H9 (cell line): ENCODE data around the gene MAD1L1. TPM values are rescaled to one million over a fixed set of nuclear protein-coding genes. Genes with fewer than 3 reads are reported as not detected.

Source experiments
- DNase-seq: peaks from one replicate; pipeline ENCODE4 v3.0.0-alpha.2; 2017
- H2AFZ ChIP-seq: one replicate; pipeline ENCODE4 v1.6.1; 2013; ENCODE audit warnings: mild to moderate bottlenecking, low read length, control low read depth, moderate library complexity
- H2AK5ac ChIP-seq: 2 replicates; pipeline ENCODE4 v1.6.1; 2013; ENCODE audit warnings: low read length, control low read depth, mixed read lengths; ENCODE audit not compliant: insufficient read length
- H2BK120ac ChIP-seq: one replicate; pipeline ENCODE4 v1.6.1; 2013; ENCODE audit warnings: low read depth, mild to moderate bottlenecking, low read length, control low read depth, inconsistent platforms; ENCODE audit not compliant: poor library complexity, severe bottlenecking
- H2BK12ac ChIP-seq: 2 replicates; pipeline ENCODE4 v1.6.1; 2013; ENCODE audit warnings: low read length, control low read depth, mixed read lengths, low read depth; ENCODE audit not compliant: insufficient read length
- H2BK15ac ChIP-seq: 2 replicates; pipeline ENCODE4 v1.6.1; 2013; ENCODE audit warnings: low read depth, low read length, control low read depth
- H2BK20ac ChIP-seq: one replicate; pipeline ENCODE4 v1.6.1; 2013; ENCODE audit warnings: low read depth, mild to moderate bottlenecking, low read length, control low read depth, inconsistent platforms; ENCODE audit not compliant: poor library complexity, severe bottlenecking
- H2BK5ac ChIP-seq: 2 replicates; pipeline ENCODE4 v1.6.1; 2013; ENCODE audit warnings: low read length, control low read depth, mixed read lengths; ENCODE audit not compliant: insufficient read length
- H3K14ac ChIP-seq: 2 replicates; pipeline ENCODE4 v1.6.1; 2013; ENCODE audit warnings: low read length, control low read depth; ENCODE audit not compliant: insufficient read depth
- H3K18ac ChIP-seq: 2 replicates; pipeline ENCODE4 v1.6.1; 2013; ENCODE audit warnings: low read depth, mild to moderate bottlenecking, mixed read lengths, low read length, control low read depth; ENCODE audit not compliant: insufficient read length
- H3K23ac ChIP-seq: 2 replicates; pipeline ENCODE4 v1.6.1; 2013; ENCODE audit warnings: low read length, control low read depth, mixed read lengths, low read depth; ENCODE audit not compliant: insufficient read length
- H3K23me2 ChIP-seq: 2 replicates; pipeline ENCODE4 v1.6.1; 2013; ENCODE audit warnings: low read depth, mild to moderate bottlenecking, mixed read lengths, low read length, control low read depth; ENCODE audit not compliant: insufficient read length, poor library complexity, severe bottlenecking
- H3K27ac ChIP-seq: 2 replicates; pipeline ENCODE4 v1.5.1; 2013; ENCODE audit warnings: low read length, control low read depth, mixed read lengths, low read depth; ENCODE audit not compliant: insufficient read length
- H3K27me3 ChIP-seq: 2 replicates; pipeline ENCODE4 v1.6.1; 2013; ENCODE audit warnings: low read length, control low read depth, inconsistent platforms; ENCODE audit not compliant: insufficient read depth
- H3K4ac ChIP-seq: 2 replicates; pipeline ENCODE4 v1.6.1; 2013; ENCODE audit warnings: low read depth, mild to moderate bottlenecking, control low read depth, inconsistent platforms, low read length, moderate library complexity
- H3K4me1 ChIP-seq: 2 replicates; pipeline ENCODE4 v1.6.1; 2013; ENCODE audit warnings: low read length, control low read depth, inconsistent platforms; ENCODE audit not compliant: insufficient read depth
- H3K4me2 ChIP-seq: 2 replicates; pipeline ENCODE4 v1.6.1; 2013; ENCODE audit warnings: low read length, control low read depth, mixed read lengths; ENCODE audit not compliant: insufficient read length, insufficient read depth
- H3K56ac ChIP-seq: 2 replicates; pipeline ENCODE4 v1.6.1; 2013; ENCODE audit warnings: low read depth, mild to moderate bottlenecking, mixed read lengths, low read length, control low read depth; ENCODE audit not compliant: insufficient read length
- H3K79me1 ChIP-seq: 2 replicates; pipeline ENCODE4 v1.6.1; 2013; ENCODE audit warnings: low read depth, mild to moderate bottlenecking, moderate library complexity, low read length, control low read depth, inconsistent platforms; ENCODE audit not compliant: insufficient read depth, poor library complexity, severe bottlenecking
- H3K79me2 ChIP-seq: 2 replicates; pipeline ENCODE4 v1.6.1; 2013; ENCODE audit warnings: low read length, control low read depth, inconsistent platforms; ENCODE audit not compliant: insufficient read depth
- H3K9ac ChIP-seq: 2 replicates; pipeline ENCODE4 v1.6.1; 2013; ENCODE audit warnings: low read length, control low read depth, mixed read lengths; ENCODE audit not compliant: insufficient read length; ENCODE audit errors: extremely low read depth
- H3K9me3 ChIP-seq: one replicate; pipeline ENCODE4 v1.6.1; 2013; ENCODE audit warnings: low read depth, low read length, inconsistent platforms; ENCODE audit not compliant: control insufficient read depth
- H3T11ph ChIP-seq: one replicate; pipeline ENCODE4 v1.6.1; 2013; ENCODE audit warnings: mild to moderate bottlenecking, low read length, control low read depth, inconsistent platforms
- H4K20me1 ChIP-seq: one replicate; pipeline ENCODE4 v1.6.1; 2013; ENCODE audit not compliant: control insufficient read depth, insufficient read length, insufficient read depth
- H4K5ac ChIP-seq: 2 replicates; pipeline ENCODE4 v1.6.1; 2013; ENCODE audit warnings: low read depth, mild to moderate bottlenecking, mixed read lengths, low read length, control low read depth; ENCODE audit not compliant: insufficient read length
- H4K8ac ChIP-seq: replicated peaks from 2 replicates; pipeline ENCODE4 v1.6.1; 2013; ENCODE audit warnings: low read length, control low read depth, mixed read lengths, low read depth; ENCODE audit not compliant: insufficient read length
- H4K91ac ChIP-seq: 2 replicates; pipeline ENCODE4 v1.6.1; 2013; ENCODE audit warnings: low read depth, mild to moderate bottlenecking, moderate library complexity, mixed read lengths, low read length, control low read depth; ENCODE audit not compliant: insufficient read length
- H3K27ac Mint-ChIP-seq, 3 experiments: 2 replicates in 2 of 3; 3 replicates in 1 of 3; pipeline ENCODE4 v1.8.0; 2020 to 2021; ENCODE audit warnings: mixed read lengths in 3 of 3, mild to moderate bottlenecking in 1 of 3, moderate library complexity in 1 of 3
- H3K27me3 Mint-ChIP-seq: 2 replicates; pipeline ENCODE4 v1.8.0; 2021; ENCODE audit warnings: low read depth, mild to moderate bottlenecking, moderate library complexity, mixed read lengths
- H3K36me3 Mint-ChIP-seq, 3 experiments: 2 replicates in 2 of 3; 3 replicates in 1 of 3; pipeline ENCODE4 v1.8.0; 2020 to 2021; ENCODE audit warnings: low read depth in 3 of 3, mixed read lengths in 3 of 3; ENCODE audit not compliant: insufficient read depth in 1 of 3
- H3K4me1 Mint-ChIP-seq, 2 experiments: 2 replicates each; pipeline ENCODE4 v1.8.0; 2020; ENCODE audit warnings: mixed read lengths in 2 of 2
- H3K4me3 Mint-ChIP-seq, 2 experiments: 2 replicates in 1 of 2; 3 replicates in 1 of 2; pipeline ENCODE4 v1.8.0; 2020 to 2021; ENCODE audit warnings: mild to moderate bottlenecking in 2 of 2, mixed read lengths in 2 of 2, moderate library complexity in 1 of 2
- H3K9me3 Mint-ChIP-seq, 2 experiments: 2 replicates in 1 of 2; 3 replicates in 1 of 2; pipeline ENCODE4 v1.8.0; 2020; ENCODE audit warnings: mild to moderate bottlenecking in 2 of 2, mixed read lengths in 2 of 2, moderate library complexity in 1 of 2
- CTCF ChIP-seq: fragments of 200-600 bp; sonication (generic); conservative IDR thresholded peaks from 3 replicates; pipeline ENCODE4 v1.8.0; 2021; ENCODE audit warnings: antibody characterized with exemption, mild to moderate bottlenecking
- WGBS: extraction: QIAGEN DNeasy Blood & Tissue Kit; methylation state at CpG from one replicate; pipeline ENCODE4 v1.1.7; 2013; ENCODE audit warnings: missing lambda C conversion rate, low lambda C conversion rate, mixed read lengths; ENCODE audit not compliant: insufficient read length; ENCODE audit errors: extremely low coverage; 5-methylcytosine and 5-hydroxymethylcytosine counted together
- total RNA-seq: library from RNA; stranded (reverse); gene quantifications from 2 replicates; pipeline ENCODE4 v1.2.1, GENCODE V29; 2021

MAD1L1 gene
- total RNA-seq, 1 experiment from 2014 or later, result 39.0 TPM

DNA sequence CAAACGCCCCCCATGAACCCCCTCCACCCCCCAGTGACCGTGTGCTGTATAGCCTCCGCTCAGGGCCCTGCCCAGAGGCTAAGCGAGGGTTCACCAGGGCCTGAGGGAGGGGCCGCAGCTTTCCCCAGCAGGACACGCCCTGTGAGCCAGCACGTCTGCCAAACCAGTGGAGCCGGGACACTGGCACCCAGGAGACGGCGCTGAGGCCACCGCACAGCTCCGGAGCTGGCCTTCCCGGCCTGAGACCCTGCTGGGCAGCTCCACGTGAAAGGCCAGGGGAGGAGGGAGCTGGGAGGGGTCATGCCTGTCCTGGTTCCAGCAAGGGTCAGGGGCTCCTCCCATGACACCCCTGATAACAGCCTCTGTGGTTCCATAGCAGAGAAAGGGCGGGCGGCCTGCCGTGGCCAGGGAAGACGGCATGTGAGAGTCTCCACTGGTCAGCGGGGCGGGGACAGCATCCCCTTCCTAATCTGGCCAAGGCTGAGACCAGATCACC, 284.4 kb downstream of the MAD1L1 start:
- Histone ChIP-seq H3K18ac (no peak overlapping the region), H2BK120ac (no peak overlapping the region), H3K27me3 (no peaks in the 10 kb centered on the region), H3K14ac (no peak overlapping the region), H2AFZ (no peak overlapping the region), H3K23ac (no peak overlapping the region), H3K27ac (no peak overlapping the region), H4K20me1 (no peaks in the 10 kb centered on the region), H3K4ac (no peak overlapping the region), H3K56ac (no peak overlapping the region), H3K4me2 (no peak overlapping the region), H3K9me3 (no peaks in the 10 kb centered on the region), H3K4me1 (no peaks in the 10 kb centered on the region), H2BK20ac (no peak overlapping the region), H4K91ac (no peak overlapping the region), H2BK15ac (no peak overlapping the region), H4K8ac (no peak overlapping the region), H3K79me2 (no peaks in the 10 kb centered on the region), H3T11ph (no peak overlapping the region), H3K23me2 (no peaks in the 10 kb centered on the region), H4K5ac (no peak overlapping the region), H2AK5ac (no peak overlapping the region), H2BK5ac (no peak overlapping the region), H3K79me1 (no peaks in the 10 kb centered on the region), H3K9ac (no peak overlapping the region), H2BK12ac (no peak overlapping the region)
- peaks cover 0 to 1% (median 0%) of the 10 kb centered on the region in 3 experiments; a peak in 2 of 7 replicates for H3K36me3 Mint-ChIP-seq
- H3K27ac Mint-ChIP-seq, result no peak overlapping the region
- no peak for TF ChIP-seq CTCF
- H3K4me3 Mint-ChIP-seq, result no peak overlapping the region
- H3K9me3 Mint-ChIP-seq, result no peaks in the 10 kb centered on the region
- peaks cover 12 to 13% of the 10 kb centered on the region in 2 experiments for H3K4me1 Mint-ChIP-seq
- DNase-seq, result no peak
- no CpG with 5 or more reads among the region's 20 CpGs for WGBS
- no peaks in the 10 kb centered on the region for H3K27me3 Mint-ChIP-seq
